GM12801 (cell line): ENCODE data around the gene APBB2.

ENCODE experiments used
- TF ChIP-seq, protein P1 (sequence below): IDR thresholded peaks from one replicate; pipeline ENCODE4 v1.5.1; 2011; ENCODE audit warnings: control low read depth; ENCODE audit not compliant: insufficient read length; ENCODE audit errors: extremely low read depth

APBB2 gene

DNA sequence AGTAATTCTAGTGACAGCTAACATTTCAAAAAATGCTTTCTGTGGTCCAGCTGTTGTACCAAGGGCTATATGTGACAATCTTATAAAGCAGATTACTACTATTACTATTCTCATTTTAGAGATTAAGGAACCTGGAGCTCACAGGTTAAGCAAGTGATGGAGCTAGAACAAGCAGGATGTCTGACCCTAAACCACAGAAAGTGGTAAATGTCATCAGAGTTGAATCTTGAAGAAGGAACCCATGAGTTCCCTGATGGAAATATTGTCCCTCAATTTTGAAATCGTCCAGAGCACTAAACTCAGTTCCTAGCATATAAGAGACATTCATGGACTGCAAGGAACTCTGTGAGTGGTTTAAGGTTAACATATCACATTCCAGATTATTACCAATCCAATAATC is 214.0 kb downstream of the APBB2 start:
- TF ChIP-seq, protein P1, sequence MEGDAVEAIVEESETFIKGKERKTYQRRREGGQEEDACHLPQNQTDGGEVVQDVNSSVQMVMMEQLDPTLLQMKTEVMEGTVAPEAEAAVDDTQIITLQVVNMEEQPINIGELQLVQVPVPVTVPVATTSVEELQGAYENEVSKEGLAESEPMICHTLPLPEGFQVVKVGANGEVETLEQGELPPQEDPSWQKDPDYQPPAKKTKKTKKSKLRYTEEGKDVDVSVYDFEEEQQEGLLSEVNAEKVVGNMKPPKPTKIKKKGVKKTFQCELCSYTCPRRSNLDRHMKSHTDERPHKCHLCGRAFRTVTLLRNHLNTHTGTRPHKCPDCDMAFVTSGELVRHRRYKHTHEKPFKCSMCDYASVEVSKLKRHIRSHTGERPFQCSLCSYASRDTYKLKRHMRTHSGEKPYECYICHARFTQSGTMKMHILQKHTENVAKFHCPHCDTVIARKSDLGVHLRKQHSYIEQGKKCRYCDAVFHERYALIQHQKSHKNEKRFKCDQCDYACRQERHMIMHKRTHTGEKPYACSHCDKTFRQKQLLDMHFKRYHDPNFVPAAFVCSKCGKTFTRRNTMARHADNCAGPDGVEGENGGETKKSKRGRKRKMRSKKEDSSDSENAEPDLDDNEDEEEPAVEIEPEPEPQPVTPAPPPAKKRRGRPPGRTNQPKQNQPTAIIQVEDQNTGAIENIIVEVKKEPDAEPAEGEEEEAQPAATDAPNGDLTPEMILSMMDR: no peak

DNA sequence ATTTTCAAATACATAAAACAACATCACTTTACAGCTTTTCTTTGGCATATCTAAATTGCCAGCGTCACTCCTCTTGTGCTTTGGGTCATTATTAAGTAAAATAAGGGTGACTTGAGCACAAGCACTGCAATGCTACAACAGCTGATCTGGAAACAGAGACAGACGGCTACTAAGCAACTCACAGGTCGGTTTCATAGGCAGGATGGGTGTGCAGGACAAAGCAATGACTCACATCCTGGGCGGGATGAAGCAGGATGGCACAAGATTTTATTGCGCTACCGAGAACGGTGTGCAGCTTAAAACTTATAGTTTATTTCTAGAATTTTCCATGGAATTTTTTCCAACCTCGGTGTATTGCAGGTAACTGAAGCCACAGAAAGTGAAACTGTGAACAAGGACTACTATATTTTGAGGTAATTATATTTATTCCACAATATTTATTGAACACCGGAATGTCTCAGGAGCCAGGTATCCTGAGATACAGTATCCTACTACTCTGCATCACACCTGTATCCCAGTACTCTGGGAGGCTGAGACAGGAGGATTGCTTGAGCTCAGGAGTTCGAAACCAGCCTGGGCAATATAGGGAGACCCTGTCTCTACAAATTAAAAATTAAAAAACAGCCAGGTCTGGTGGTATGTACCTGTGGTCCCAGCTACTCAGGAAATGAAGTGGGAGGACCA is 215.5 kb downstream of the APBB2 start:
- TF ChIP-seq, protein P1: no peak

DNA sequence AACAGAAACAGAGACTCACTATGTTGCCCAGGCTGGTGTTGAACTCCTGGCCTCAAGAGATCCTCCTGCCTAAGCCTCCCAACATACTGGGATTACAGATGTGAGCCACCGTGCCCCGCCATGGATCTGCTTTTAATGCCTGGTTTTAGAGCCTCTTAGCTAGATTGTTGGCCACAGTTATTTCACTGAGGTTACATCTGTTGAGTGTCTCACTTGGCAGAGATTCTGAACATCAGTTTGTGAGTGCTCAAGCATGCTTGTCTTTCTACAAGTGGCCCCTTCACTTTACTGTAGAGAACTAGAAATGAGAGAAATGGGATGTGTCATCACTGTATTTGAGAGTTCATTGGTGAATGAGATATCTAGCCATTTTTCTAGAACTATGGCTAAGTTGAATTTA is 218.5 kb downstream of the APBB2 start:
- TF ChIP-seq, protein P1: no peak

DNA sequence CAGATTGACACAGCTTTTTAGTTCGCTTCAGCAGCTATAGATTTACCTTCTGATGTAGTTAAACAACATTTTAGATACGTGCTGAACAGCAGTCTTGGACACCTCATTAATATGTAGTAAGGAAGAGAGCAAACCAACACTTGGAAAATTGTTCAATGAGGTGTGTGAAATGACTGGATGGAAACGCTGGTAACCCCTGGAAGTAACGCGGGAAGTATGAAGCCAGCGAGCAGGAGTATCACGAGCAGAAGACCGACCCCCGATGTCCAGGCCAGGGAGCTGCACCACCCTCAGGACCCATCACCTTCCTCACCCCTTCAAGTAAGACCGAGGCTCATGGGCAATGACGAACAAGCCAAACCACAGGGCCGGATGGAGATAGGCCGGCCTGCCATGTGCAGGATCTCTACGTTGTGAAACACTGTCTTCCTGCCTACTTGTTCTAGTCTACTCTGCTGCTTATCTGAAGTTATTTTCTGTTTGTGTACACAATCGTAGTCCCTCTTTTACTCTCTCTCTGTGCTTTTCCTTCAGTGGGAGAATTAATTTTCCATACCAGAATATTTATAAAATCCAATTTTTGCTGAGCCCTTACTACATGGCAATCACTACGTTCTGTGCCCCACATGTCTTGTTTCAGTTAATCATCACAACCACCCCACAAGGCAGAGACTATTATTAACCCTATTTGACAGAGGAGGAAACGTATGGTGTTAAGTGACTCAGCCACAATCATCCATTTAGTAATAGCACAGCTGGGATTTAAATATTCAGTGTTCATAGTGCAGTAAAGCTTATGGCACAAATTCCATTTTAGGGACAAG is 221.7 kb downstream of the APBB2 start:
- TF ChIP-seq, protein P1: no peak

DNA sequence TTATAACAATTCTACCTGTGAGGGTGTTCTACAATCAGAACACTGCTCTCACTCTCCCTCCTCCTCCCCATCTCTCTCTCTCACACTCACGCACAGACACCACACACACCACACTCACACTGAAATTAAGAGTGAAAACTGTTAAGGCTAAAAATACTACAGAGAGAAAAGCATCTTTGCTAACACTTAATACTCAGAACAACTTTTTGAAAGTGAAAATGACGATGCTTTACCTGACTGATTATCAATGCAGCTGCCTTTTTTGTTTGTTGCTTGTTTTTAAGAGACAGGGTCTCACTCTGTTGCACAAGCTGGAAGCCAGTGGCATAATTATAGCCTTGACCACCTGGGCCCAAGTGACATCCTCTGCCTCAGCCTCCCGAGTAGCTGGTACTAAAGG is 222.4 kb downstream of the APBB2 start:
- TF ChIP-seq, protein P1: no peak

GRCh38 chr4:40990899-40991265 is 223.5 kb downstream of the APBB2 start:
- TF ChIP-seq, protein P1: no peak

DNA sequence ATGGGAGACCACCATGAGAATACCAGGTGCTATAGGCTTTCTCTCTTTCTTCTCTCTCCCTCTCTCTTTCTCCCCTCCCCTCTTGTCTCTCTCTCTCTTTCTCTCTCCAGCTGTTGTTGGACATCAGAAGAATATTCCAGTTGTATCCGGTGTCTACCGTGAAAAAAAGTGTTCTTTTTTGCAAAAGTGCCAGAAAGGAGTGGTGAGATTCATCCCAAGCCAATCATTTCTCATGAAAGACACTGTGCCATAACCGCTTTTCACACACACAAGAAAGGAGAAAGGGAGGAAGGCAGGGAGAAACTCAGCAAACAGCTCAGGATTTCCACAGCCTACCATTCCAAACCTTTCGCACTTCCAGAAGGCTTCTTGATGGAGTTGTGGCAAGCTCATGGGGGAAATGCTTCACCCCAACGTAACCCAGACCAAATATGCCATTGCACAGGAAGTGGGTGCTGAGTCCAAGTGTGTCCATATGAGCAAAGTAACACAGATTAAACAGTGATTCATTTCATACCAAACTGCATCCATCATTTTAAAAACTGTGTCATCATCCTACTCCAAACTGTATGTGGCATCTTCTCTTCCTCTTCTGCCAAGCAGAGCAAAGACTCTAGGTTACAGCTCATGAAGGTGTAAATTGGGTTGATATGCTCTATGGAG is 224.0 kb downstream of the APBB2 start:
- TF ChIP-seq, protein P1: no peak
